Activated naive CD8-positive, alpha-beta T cell treated with anti-CD3 and anti-CD28 coated beads for 36 hours (primary cell): ENCODE measurements around the gene USP31. TPM values are rescaled to one million over a fixed set of nuclear protein-coding genes. Genes with fewer than 3 reads are reported as not detected.
"Not testable (repeated sequence)": the region's sequence is repeated elsewhere in the genome, so short reads cannot be mapped to it uniquely, and the experiment has no call there.

ENCODE experiments used
- DNase-seq: peaks from one replicate; pipeline ENCODE4 v3.0.0; 2021
- H3K27ac Mint-ChIP-seq: one replicate; pipeline ENCODE4 v1.8.0; 2022; ENCODE audit warnings: mild to moderate bottlenecking, moderate library complexity, mixed read lengths
- H3K27me3 Mint-ChIP-seq: one replicate; pipeline ENCODE4 v1.8.0; 2022; ENCODE audit warnings: mild to moderate bottlenecking, mixed read lengths
- H3K36me3 Mint-ChIP-seq: one replicate; pipeline ENCODE4 v1.8.0; 2021; ENCODE audit warnings: mild to moderate bottlenecking, mixed read lengths
- H3K4me1 Mint-ChIP-seq: one replicate; pipeline ENCODE4 v1.8.0; 2021; ENCODE audit warnings: mixed read lengths
- H3K4me3 Mint-ChIP-seq: one replicate; pipeline ENCODE4 v1.8.0; 2022; ENCODE audit warnings: mild to moderate bottlenecking, moderate library complexity, mixed read lengths
- H3K9me3 Mint-ChIP-seq: one replicate; pipeline ENCODE4 v1.8.0; 2022; ENCODE audit warnings: mixed read lengths
- total RNA-seq, 2 experiments: library from RNA; stranded (reverse); gene quantifications; one replicate each; pipeline ENCODE4 v1.2.3, GENCODE V29; 2021

Gene USP31
- total RNA-seq, 2 experiments from 2014 or later, result 5.2 to 6.3 TPM

DNA sequence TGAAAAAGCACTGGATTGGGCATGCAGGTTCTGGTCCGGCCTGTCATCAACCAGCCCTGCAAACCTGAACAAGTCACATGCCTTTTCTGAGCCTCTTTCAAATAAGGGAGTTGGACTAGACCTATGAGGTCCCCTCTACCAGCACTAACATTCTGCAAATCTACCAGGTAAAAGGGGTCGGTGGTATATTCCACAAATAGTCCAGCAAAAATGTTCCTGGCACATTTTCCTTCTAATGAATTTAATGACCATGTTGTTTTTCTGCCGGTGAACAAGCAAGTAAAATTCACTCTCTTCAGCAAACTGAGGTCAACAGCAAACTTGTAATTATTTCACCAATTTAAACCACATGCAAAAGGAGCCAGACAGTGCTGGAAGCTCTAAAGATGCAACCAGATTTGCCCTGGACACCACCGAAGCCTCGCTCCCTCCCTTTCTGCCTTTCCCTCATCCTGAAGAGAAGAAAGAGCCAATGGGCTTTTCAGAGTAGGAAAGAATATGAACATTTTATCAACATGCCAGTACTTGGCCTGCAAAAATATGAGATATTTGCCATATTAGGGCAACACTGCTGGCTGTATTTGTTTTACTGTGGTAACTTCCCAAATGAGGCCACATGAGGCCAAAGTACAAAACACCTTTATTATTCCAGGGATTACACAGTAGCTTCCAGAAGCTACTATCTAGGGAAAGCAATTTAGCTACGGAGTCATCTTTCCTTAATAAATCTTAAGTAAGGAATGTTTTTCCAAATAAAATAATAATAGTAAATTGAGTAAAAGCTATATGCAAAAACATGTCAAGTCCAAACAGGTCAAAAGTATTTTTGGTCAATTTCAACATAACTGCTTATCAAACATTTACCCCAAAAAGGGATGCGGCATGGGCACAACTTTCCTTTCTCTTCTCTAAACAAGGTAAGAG, 45.0 kb downstream of the USP31 start:
- Mint-ChIP-seq H3K9me3 (no peaks in the 10 kb centered on the region), H3K36me3 (peaks cover 32% of the 10 kb centered on the region), H3K4me3 (no peak overlapping the region), H3K27ac (no peak overlapping the region), H3K4me1 (no peaks in the 10 kb centered on the region), H3K27me3 (no peaks in the 10 kb centered on the region)
- no peak for DNase-seq

GRCh38 chr16:23103603-23104002, 45.6 kb downstream of the USP31 start:
- DNase-seq, result no peak
- H3K9me3 Mint-ChIP-seq, result peaks cover 2% of the 10 kb centered on the region
- no peaks in the 10 kb centered on the region for H3K27me3 Mint-ChIP-seq
- no peaks in the 10 kb centered on the region for H3K4me1 Mint-ChIP-seq
- H3K27ac Mint-ChIP-seq, result no peak overlapping the region
- no peak overlapping the region for H3K4me3 Mint-ChIP-seq
- H3K36me3 Mint-ChIP-seq, result peaks cover 39% of the 10 kb centered on the region

DNA sequence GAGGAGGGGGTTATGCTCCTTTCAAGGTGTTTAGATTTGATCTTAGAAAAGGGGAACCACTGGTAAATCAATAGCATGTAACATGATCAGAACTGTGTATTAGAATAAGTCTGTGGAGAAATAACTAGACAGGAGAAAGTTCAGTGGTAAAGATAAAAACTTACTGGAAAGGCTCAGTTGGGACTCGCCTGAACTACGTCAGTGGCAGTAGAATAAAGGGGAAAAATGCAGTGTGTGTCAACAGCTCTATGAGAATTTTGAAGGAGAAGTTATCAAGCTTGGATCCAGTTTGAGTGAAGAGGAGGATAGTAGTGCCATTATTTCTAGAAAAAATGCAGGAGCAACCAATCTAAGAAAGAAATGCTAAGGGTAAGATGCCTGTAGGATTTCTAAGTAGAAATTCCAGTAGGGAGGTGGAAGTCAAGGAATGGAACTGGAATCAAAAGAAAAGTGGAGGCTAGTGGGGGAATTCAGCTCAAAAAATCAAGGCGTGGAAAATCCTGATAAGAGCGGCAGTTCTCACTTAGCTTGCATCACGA, 48.2 kb downstream of the USP31 start:
- Mint-ChIP-seq H3K4me3 (no peak overlapping the region), H3K9me3 (peaks cover 4% of the 10 kb centered on the region), H3K27me3 (no peaks in the 10 kb centered on the region), H3K27ac (no peak overlapping the region), H3K36me3 (peaks cover 37% of the 10 kb centered on the region), H3K4me1 (peaks cover 12% of the 10 kb centered on the region)
- no peak for DNase-seq

- H3K27me3 Mint-ChIP-seq, DNase-seq, H3K9me3 Mint-ChIP-seq: not testable (repeated sequence)
- Mint-ChIP-seq H3K36me3 (peaks cover 57% of the 10 kb centered on the region), H3K4me3 (peak overlapping the region; percentile 51), H3K27ac (peak overlapping the region; percentile 67), H3K4me1 (peaks cover 28% of the 10 kb centered on the region)
Measured at GRCh38 chr16:23096450-23096849, 52.8 kb downstream of the USP31 start.

GRCh38 chr16:23094136-23094535, 55.1 kb downstream of the USP31 start:
- H3K36me3 Mint-ChIP-seq, result peaks cover 59% of the 10 kb centered on the region
- H3K4me1 Mint-ChIP-seq, result peaks cover 28% of the 10 kb centered on the region
- not testable (repeated sequence) for H3K27me3 Mint-ChIP-seq, H3K9me3 Mint-ChIP-seq, DNase-seq, H3K27ac Mint-ChIP-seq, H3K4me3 Mint-ChIP-seq

DNA sequence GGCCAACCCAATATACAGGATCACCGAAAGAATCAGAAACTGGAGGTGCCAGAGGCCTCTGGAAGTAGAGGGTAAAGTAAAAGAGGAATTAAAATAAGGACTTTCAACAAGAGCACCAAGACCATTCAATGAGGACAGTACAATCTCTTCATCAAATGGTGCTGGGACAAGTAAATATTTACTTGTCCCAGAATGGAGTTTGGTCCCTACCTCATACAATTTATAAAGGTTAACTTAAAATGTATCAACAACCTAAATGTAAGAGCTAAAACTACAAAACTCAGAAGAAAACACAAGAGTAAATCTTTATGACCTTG, 56.5 kb downstream of the USP31 start:
- H3K27me3 Mint-ChIP-seq, result no peaks in the 10 kb centered on the region
- peaks cover 47% of the 10 kb centered on the region for H3K36me3 Mint-ChIP-seq
- no peak overlapping the region for H3K27ac Mint-ChIP-seq
- H3K4me1 Mint-ChIP-seq, result peaks cover 28% of the 10 kb centered on the region
- no peak for DNase-seq
- no peaks in the 10 kb centered on the region for H3K9me3 Mint-ChIP-seq
- H3K4me3 Mint-ChIP-seq, result no peak overlapping the region

- Mint-ChIP-seq H3K27ac (no peak overlapping the region), H3K4me3 (no peak overlapping the region), H3K4me1 (peaks cover 28% of the 10 kb centered on the region), H3K9me3 (no peaks in the 10 kb centered on the region), H3K36me3 (peaks cover 49% of the 10 kb centered on the region), H3K27me3 (no peaks in the 10 kb centered on the region)
- no peak for DNase-seq
Measured at GRCh38 chr16:23092072-23092800, 57.0 kb downstream of the USP31 start.

DNA sequence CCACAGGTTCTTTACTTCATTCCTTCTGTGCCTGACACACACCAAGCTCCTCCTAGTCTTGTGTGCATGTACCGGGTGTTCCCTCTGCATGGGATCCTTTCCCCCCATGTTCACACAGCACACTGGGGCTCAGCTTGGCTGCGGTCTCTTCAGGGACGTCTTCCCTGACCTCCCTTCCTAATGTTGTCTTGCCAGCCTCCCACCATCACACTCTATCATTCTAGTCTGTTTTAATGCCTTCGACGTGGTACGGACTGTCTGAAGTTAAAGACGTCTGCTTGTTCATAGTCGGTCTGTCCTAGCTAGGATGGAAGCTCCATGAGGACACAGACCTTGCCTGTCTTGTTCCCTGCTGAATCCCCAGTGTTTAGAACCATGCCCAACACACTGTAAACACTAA, 60.1 kb downstream of the USP31 start:
- DNase-seq, result no peak
- H3K4me3 Mint-ChIP-seq, result no peak overlapping the region
- no peaks in the 10 kb centered on the region for H3K9me3 Mint-ChIP-seq
- H3K27me3 Mint-ChIP-seq, result no peaks in the 10 kb centered on the region
- no peaks in the 10 kb centered on the region for H3K4me1 Mint-ChIP-seq
- H3K27ac Mint-ChIP-seq, result no peak overlapping the region
- H3K36me3 Mint-ChIP-seq, result peaks cover 36% of the 10 kb centered on the region

DNA sequence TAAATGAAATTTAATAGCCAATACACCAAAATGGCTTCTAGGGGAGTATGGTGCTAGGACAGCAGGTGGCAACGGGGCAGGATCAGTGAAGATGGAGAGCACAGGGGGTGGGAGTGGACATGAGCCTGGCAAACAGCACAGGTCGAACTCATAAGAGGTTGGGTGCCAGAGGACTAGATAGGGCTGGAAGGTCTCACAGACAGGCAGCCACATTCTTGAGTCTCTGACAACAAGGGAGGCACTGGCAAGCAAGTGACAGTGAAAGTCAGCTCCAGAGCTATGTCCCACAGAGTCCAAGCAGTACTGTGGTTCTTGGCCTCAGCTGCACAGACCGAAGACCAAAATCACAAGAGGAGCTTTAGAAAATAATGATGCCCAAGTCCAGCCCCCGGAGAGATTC, 61.2 kb downstream of the USP31 start:
- Mint-ChIP-seq H3K36me3 (peaks cover 26% of the 10 kb centered on the region), H3K4me3 (no peak overlapping the region), H3K4me1 (no peaks in the 10 kb centered on the region), H3K27ac (no peak overlapping the region), H3K9me3 (no peaks in the 10 kb centered on the region), H3K27me3 (no peaks in the 10 kb centered on the region)
- DNase-seq, result no peak

DNA sequence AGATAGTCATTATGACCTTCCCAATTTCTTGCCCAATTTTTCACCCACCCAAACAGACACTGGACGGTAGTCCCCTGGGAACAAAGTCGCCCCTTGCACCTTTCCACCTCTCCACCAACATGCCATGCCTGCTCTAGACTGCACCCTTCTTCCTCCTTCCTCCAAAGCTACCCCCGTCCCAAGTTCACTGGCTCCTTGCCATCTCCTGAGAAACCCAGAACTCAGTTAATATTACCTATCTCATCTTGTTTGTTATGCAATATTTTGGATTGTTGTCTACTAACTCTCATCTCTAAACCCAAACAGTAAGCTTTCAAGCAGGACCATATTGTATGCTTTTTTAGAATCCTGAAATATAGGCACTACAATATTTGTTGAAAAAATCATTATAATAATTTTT, 63.3 kb downstream of the USP31 start:
- Mint-ChIP-seq H3K27me3 (no peaks in the 10 kb centered on the region), H3K4me3 (no peak overlapping the region), H3K36me3 (peaks cover 21% of the 10 kb centered on the region), H3K27ac (no peak overlapping the region), H3K4me1 (peaks cover 5% of the 10 kb centered on the region), H3K9me3 (no peaks in the 10 kb centered on the region)
- no peak for DNase-seq

DNA sequence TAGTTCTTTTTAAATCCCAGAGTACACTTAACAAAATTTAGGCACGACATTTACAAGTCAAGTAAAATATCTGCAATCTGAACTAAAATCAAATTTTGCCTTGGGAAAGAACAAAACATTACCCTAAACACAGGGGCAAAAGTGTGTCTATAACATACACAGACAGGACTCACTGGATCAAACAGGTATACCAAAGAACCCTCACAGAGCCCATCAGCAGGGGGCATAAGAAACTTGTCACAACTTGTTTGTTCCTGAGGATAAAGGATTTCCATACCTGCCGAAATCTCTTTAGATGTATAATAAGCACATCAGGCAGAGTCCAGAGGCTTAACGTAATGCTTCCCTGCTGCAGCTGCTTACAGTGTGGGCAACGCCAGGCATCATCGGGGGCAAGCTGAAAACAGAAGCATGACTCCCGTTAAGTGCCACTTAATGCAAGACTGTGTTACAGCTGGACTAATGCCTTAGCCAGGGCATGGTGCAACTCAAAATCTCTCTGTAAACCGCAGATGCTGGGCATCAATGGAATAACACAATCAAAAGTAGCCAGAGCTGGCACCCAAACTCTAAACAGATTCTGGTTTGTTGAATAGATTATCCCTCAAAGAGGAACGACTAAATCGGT, 67.0 kb downstream of the USP31 start:
- H3K9me3 Mint-ChIP-seq, result no peaks in the 10 kb centered on the region
- H3K36me3 Mint-ChIP-seq, result peaks cover 21% of the 10 kb centered on the region
- no peak for DNase-seq
- no peaks in the 10 kb centered on the region for H3K27me3 Mint-ChIP-seq
- H3K4me3 Mint-ChIP-seq, result no peak overlapping the region
- peaks cover 9% of the 10 kb centered on the region for H3K4me1 Mint-ChIP-seq
- no peak overlapping the region for H3K27ac Mint-ChIP-seq

DNA sequence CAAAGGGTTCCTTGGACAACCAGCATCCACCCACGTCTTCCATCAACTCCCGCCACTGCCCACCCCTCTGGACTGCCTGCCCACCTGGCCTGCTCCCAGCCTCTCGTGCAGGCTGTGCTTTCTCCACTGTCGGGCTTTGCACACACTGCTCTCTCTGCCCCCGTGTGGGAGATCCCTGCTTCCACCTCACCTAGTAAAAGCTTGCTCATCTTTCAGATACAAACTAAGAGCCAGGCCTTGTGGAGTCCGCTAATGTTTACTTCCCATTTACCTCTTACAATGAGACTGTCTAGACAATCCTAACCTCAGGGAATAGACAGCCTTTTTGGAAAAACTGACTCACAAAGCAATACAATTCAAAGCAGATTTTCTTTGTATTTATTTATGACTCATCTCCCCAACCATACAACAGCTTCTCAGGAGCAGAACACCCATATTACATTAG, 67.6 kb downstream of the USP31 start:
- no peak overlapping the region for H3K27ac Mint-ChIP-seq
- no peaks in the 10 kb centered on the region for H3K9me3 Mint-ChIP-seq
- no peak for DNase-seq
- no peaks in the 10 kb centered on the region for H3K27me3 Mint-ChIP-seq
- H3K36me3 Mint-ChIP-seq, result peaks cover 21% of the 10 kb centered on the region
- peaks cover 9% of the 10 kb centered on the region for H3K4me1 Mint-ChIP-seq
- no peak overlapping the region for H3K4me3 Mint-ChIP-seq

DNA sequence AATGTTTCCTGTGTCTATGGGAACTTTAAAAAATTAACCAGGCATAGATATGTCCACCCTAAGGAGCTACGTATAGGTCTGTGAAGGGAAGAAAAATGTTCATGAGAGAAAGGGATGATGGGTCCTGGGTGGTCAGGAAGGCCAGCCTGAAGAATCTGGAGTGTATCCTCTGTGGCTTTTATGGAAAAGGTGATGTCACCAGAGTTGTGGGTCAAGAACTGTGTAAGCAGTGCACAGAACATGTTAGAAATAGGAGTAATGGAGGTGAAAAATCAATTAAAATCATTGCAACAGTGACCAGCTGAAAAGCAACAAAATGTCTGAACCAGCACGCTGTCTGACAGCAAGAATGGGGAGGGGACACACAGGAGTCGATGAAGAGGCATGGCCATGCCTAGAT, 68.5 kb downstream of the USP31 start:
- Mint-ChIP-seq H3K4me3 (no peak overlapping the region), H3K27me3 (no peaks in the 10 kb centered on the region), H3K9me3 (no peaks in the 10 kb centered on the region), H3K36me3 (peaks cover 23% of the 10 kb centered on the region), H3K27ac (no peak overlapping the region), H3K4me1 (peaks cover 9% of the 10 kb centered on the region)
- no peak for DNase-seq

DNA sequence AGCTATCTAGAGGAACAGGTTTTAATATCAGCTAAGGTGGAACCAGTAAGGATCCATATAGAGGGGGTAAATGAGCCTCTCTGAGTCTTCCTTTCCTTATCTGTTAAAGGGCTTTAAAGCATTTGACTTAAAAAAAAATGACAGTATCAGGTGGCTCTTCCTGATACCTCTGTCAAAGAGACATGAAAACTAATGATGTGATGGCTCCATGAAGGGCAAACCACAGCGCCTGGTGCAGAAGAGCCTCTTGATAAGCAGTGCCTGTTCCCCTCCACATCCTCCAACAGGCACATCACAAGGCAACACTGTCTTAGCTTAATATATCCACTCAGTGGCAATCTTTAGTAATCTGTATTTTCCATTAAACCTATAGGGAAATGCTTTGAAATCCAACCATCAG, 68.9 kb downstream of the USP31 start:
- Mint-ChIP-seq H3K4me1 (peaks cover 9% of the 10 kb centered on the region), H3K4me3 (no peak overlapping the region), H3K27me3 (no peaks in the 10 kb centered on the region), H3K27ac (no peak overlapping the region), H3K36me3 (peaks cover 23% of the 10 kb centered on the region), H3K9me3 (no peaks in the 10 kb centered on the region)
- no peak for DNase-seq

- Mint-ChIP-seq H3K36me3 (peaks cover 24% of the 10 kb centered on the region), H3K4me1 (peaks cover 9% of the 10 kb centered on the region), H3K4me3 (no peak overlapping the region), H3K27me3 (no peaks in the 10 kb centered on the region), H3K9me3 (no peaks in the 10 kb centered on the region), H3K27ac (no peak overlapping the region)
- DNase-seq, result no peak
Measured at GRCh38 chr16:23079675-23080301, 69.5 kb downstream of the USP31 start.
